Panc1 (cell line): Measurements from ENCODE around the gene HMG20B. TPM values are rescaled to one million over a fixed set of nuclear protein-coding genes. Genes with fewer than 3 reads are reported as not detected.

Experiments
- ATAC-seq: fragments of 200-7000 bp; cut with Tn5 transposase; 2 replicates; pipeline ENCODE4 v1.9.1; 2020; ENCODE audit warnings: mild to moderate bottlenecking, moderate library complexity
- BruUV-seq: library from RNA; stranded (reverse); fragments of 400-500 nt; replicated peaks from 2 replicates; lab custom pipeline; 2021; lab: Mats Ljungman, UMichigan
- CTCF ChIA-PET: fragments of 300-600 bp; sonication (Branson Sonifier 250); formaldehyde crosslinking; loops from one replicate; lab custom pipeline; 2022; ENCODE audit warnings: antibody characterized with exemption; lab: Charles Lee
- POLR2A ChIA-PET: fragments of 300-600 bp; sonication (Branson Sonifier 250); formaldehyde crosslinking; loops from one replicate; lab custom pipeline; 2022; ENCODE audit warnings: antibody characterized with exemption; lab: Charles Lee
- DNase-seq: peaks from one replicate; pipeline ENCODE4 v3.0.0-alpha.2; 2010; ENCODE audit warnings: low read depth, low spot score
- H3K27ac ChIP-seq: 2 replicates; pipeline ENCODE4 v1.5.1; 2011; ENCODE audit warnings: mild to moderate bottlenecking, low read length, inconsistent platforms
- H3K27me3 ChIP-seq: fragments of 200-500 bp; sonication (Bioruptor generic); 2 replicates; pipeline ENCODE4 v1.6.0; 2014; ENCODE audit warnings: low read length, inconsistent platforms; ENCODE audit not compliant: control insufficient read depth, insufficient read depth
- H3K36me3 ChIP-seq: fragments of 200-500 bp; sonication (Bioruptor generic); 2 replicates; pipeline ENCODE4 v1.5.1; 2014; ENCODE audit warnings: inconsistent platforms, mild to moderate bottlenecking, low read length, moderate library complexity; ENCODE audit not compliant: control insufficient read depth, insufficient read depth
- H3K4me1 ChIP-seq: 2 replicates; pipeline ENCODE4 v1.5.1; 2011; ENCODE audit warnings: inconsistent platforms, mild to moderate bottlenecking, low read length, moderate library complexity; ENCODE audit not compliant: control insufficient read depth, insufficient read depth
- H3K4me3 ChIP-seq, 2 experiments: 2 replicates each; pipeline ENCODE4 v1.5.1; 2011 to 2012; ENCODE audit warnings: low read depth in 2 of 2, low read length in 2 of 2, mild to moderate bottlenecking in 2 of 2, inconsistent platforms in 1 of 2, moderate library complexity in 1 of 2
- H3K9me3 ChIP-seq: fragments of 200-500 bp; sonication (Bioruptor generic); 2 replicates; pipeline ENCODE4 v1.5.1; 2014; ENCODE audit warnings: low read depth, mild to moderate bottlenecking, inconsistent platforms, low read length, moderate library complexity; ENCODE audit not compliant: control insufficient read depth, insufficient read depth
- POLR2AphosphoS5 ChIP-seq: IDR thresholded peaks from 2 replicates; pipeline ENCODE4 v1.6.1; 2012; ENCODE audit warnings: mild to moderate bottlenecking, low read depth, low read length, moderate library complexity
- SIN3A ChIP-seq: IDR thresholded peaks from 2 replicates; pipeline ENCODE4 v1.6.1; 2012; ENCODE audit warnings: low read depth, mild to moderate bottlenecking, low read length, moderate library complexity, borderline replicate concordance; ENCODE audit not compliant: insufficient read depth
- TCF7L2 ChIP-seq: IDR thresholded peaks from 2 replicates; pipeline ENCODE4 v1.6.1; 2011; ENCODE audit warnings: mild to moderate bottlenecking, low read depth, low read length, inconsistent platforms
- in situ Hi-C: cut with HindIII; loops from 2 replicates; pipeline ENCODE4 v1.10.0; 2016; ENCODE audit warnings: low sequenced_read_pairs, low pct_unique_long_range_greater_than_20kb
- intact Hi-C: fragments of 100-400 bp; cut with micrococcal nuclease; formaldehyde crosslinking; loops from one replicate; pipeline ENCODE4 v1.10.0; 2022; ENCODE audit not compliant: unreplicated experiment
- total RNA-seq: library from RNA; stranded (reverse); gene quantifications from one replicate; pipeline ENCODE4 v1.2.1, GENCODE V29; 2021; ENCODE audit not compliant: unreplicated experiment
- TF ChIP-seq, protein P1 (sequence below): fragments of 450-650 bp; IDR thresholded peaks from 2 replicates; pipeline ENCODE4 v1.5.1; 2017; ENCODE audit warnings: mild to moderate bottlenecking
- TF ChIP-seq, protein P2 (sequence below), 2 experiments: IDR thresholded peaks; 2 replicates each; pipeline ENCODE4 v1.6.1; 2011 to 2012; ENCODE audit warnings: low read depth in 2 of 2, control low read depth in 1 of 2, low read length in 1 of 2, mild to moderate bottlenecking in 1 of 2, moderate library complexity in 1 of 2; ENCODE audit not compliant: insufficient read depth in 1 of 2

HMG20B gene
- total RNA-seq, 1 experiment from 2014 or later, result 74.7 TPM

DNA sequence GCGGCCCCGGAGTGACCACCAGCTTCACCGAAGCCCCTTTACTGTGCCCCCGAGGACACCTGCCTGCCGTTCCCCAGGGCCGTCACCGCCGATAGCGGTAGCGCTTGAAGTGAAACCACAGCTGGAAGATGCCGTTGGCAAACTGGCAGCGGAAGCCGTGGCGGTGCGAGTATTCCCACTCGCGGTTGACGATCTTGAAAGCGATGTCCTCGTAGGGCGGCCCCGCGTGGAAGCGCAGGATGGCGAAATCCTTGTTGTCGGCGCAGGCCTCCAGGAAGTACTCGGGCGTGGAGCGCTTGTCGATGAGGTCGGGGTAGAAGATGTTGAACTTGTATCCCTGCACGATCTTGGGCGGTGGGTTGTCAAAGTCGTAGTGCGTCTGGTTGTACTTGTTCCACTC, 39.1 kb downstream of the HMG20B start:
- Histone ChIP-seq H3K4me3 (no peak overlapping the region), H3K4me1 (peaks cover 26% of the 10 kb centered on the region), H3K27me3 (no peaks in the 10 kb centered on the region), H3K36me3 (no peaks in the 10 kb centered on the region), H3K27ac (no peak overlapping the region), H3K9me3 (no peaks in the 10 kb centered on the region)
- ChIA-PET CTCF (no interaction called here), POLR2A (no interaction called here)
- in situ Hi-C loops, result no loop called here
- no TSS peak for BruUV-seq
- TF ChIP-seq, protein P1, sequence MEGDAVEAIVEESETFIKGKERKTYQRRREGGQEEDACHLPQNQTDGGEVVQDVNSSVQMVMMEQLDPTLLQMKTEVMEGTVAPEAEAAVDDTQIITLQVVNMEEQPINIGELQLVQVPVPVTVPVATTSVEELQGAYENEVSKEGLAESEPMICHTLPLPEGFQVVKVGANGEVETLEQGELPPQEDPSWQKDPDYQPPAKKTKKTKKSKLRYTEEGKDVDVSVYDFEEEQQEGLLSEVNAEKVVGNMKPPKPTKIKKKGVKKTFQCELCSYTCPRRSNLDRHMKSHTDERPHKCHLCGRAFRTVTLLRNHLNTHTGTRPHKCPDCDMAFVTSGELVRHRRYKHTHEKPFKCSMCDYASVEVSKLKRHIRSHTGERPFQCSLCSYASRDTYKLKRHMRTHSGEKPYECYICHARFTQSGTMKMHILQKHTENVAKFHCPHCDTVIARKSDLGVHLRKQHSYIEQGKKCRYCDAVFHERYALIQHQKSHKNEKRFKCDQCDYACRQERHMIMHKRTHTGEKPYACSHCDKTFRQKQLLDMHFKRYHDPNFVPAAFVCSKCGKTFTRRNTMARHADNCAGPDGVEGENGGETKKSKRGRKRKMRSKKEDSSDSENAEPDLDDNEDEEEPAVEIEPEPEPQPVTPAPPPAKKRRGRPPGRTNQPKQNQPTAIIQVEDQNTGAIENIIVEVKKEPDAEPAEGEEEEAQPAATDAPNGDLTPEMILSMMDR, result no peak
- TF ChIP-seq SIN3A (no peak), TCF7L2 (no peak), POLR2AphosphoS5 (no peak)
- intact Hi-C loops, result no loop called here
- DNase-seq, result no peak
- ATAC-seq, result no peak

DNA sequence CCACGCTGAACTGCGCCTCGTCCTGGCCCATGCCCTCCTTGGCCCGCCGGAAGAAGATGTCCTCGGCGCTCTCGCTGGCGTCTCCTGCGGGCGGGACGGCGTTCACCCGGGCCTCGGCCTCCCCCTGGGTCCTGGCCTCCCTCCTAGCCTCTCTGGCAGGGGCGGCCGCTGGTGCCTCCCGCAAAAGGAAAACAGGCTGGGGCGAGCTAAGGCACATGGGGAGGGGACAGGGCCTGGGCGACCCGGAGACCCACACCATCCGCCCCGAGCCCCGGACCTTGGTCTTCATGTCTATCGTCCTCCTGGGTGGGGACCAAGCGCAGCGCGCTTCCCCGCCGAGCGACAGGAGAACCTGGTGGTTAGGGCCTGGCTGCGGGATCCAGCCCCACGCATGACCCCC, 39.6 kb downstream of the HMG20B start:
- TF ChIP-seq, protein P1, result no peak
- TF ChIP-seq SIN3A, result no peak
- TF ChIP-seq TCF7L2, result no peak
- TF ChIP-seq POLR2AphosphoS5, result no peak
- TF ChIP-seq, protein P2, sequence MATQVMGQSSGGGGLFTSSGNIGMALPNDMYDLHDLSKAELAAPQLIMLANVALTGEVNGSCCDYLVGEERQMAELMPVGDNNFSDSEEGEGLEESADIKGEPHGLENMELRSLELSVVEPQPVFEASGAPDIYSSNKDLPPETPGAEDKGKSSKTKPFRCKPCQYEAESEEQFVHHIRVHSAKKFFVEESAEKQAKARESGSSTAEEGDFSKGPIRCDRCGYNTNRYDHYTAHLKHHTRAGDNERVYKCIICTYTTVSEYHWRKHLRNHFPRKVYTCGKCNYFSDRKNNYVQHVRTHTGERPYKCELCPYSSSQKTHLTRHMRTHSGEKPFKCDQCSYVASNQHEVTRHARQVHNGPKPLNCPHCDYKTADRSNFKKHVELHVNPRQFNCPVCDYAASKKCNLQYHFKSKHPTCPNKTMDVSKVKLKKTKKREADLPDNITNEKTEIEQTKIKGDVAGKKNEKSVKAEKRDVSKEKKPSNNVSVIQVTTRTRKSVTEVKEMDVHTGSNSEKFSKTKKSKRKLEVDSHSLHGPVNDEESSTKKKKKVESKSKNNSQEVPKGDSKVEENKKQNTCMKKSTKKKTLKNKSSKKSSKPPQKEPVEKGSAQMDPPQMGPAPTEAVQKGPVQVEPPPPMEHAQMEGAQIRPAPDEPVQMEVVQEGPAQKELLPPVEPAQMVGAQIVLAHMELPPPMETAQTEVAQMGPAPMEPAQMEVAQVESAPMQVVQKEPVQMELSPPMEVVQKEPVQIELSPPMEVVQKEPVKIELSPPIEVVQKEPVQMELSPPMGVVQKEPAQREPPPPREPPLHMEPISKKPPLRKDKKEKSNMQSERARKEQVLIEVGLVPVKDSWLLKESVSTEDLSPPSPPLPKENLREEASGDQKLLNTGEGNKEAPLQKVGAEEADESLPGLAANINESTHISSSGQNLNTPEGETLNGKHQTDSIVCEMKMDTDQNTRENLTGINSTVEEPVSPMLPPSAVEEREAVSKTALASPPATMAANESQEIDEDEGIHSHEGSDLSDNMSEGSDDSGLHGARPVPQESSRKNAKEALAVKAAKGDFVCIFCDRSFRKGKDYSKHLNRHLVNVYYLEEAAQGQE (IDR thresholded peaks at IDR 0.05; ENCODE audit: insufficient read depth in 1 of 2, low read depth in 2 of 2, low read length in 1 of 2), result no peak

More for the DNA sequence above, 39.6 kb downstream of the HMG20B start:
- Histone ChIP-seq H3K4me3 (no peak overlapping the region), H3K4me1 (peaks cover 26% of the 10 kb centered on the region), H3K36me3 (no peaks in the 10 kb centered on the region), H3K9me3 (no peaks in the 10 kb centered on the region), H3K27me3 (no peaks in the 10 kb centered on the region), H3K27ac (no peak overlapping the region)
- no TSS peak for BruUV-seq
- in situ Hi-C loops, result no loop called here
- intact Hi-C loops, result no loop called here
- POLR2A ChIA-PET, result no interaction called here
- CTCF ChIA-PET, result no interaction called here
- DNase-seq (no peak), ATAC-seq (no peak)
